ENCODE results near the gene NOL11.

GRCh38 chr17:67679225-67679624 lies 38.5 kb upstream of the NOL11 start:
- TF ChIP-seq CTCF (conservative IDR thresholded peaks at IDR 0.05; ENCODE audit: low read depth, low read length) (no peak), CEBPB (IDR thresholded peaks at IDR 0.05; ENCODE audit: low read depth, low read length) (no peak), MAZ (IDR thresholded peaks at IDR 0.05; ENCODE audit: borderline replicate concordance, low read depth, low read length) (no peak), NFE2L2 (IDR thresholded peaks at IDR 0.05; ENCODE audit: low read depth, low read length) (no peak), POLR2A (IDR thresholded peaks at IDR 0.05; ENCODE audit: low read depth, low read length) (no peak), FOS (IDR thresholded peaks at IDR 0.05; ENCODE audit: low read depth, low read length) (no peak), RFX5 (IDR thresholded peaks at IDR 0.05; ENCODE audit: low read depth, low read length) (no peak), USF2 (IDR thresholded peaks at IDR 0.05; ENCODE audit: low read depth, low read length) (no peak), MXI1 (IDR thresholded peaks at IDR 0.05; ENCODE audit: borderline replicate concordance, low read depth, low read length) (no peak)
